Small intestine (tissue), 7 donors: Measurements from ENCODE around the gene CSH2. TPM values are rescaled to one million over a fixed set of nuclear protein-coding genes. Genes with fewer than 3 reads are reported as not detected.

Source experiments
- DNase-seq, 2 donors: peaks; one replicate each; pipeline versions ENCODE4 v3.0.0 to v3.0.0-alpha.2; 2013
- FAIRE-seq: peaks from 2 replicates; lab custom pipeline; 2012; peaks lifted over from hg19 to GRCh38; lab: Jason Lieb, UNC
- H3K27ac ChIP-seq, 3 donors: one replicate each; pipeline ENCODE4 v1.5.1; 2013; ENCODE audit warnings: low read length in 2 of 3, mild to moderate bottlenecking in 2 of 3, control low read depth in 1 of 3, inconsistent platforms in 1 of 3, low read depth in 1 of 3, moderate library complexity in 1 of 3
- H3K27me3 ChIP-seq, 3 donors: one replicate each; pipeline ENCODE4 v1.6.1; 2013; ENCODE audit warnings: low read length in 3 of 3, inconsistent platforms in 1 of 3; ENCODE audit not compliant: control insufficient read depth in 3 of 3, insufficient read depth in 3 of 3
- H3K36me3 ChIP-seq, 3 donors: one replicate each; pipeline ENCODE4 v1.6.1; 2013; ENCODE audit warnings: low read length in 3 of 3, inconsistent platforms in 1 of 3, low read depth in 1 of 3, mild to moderate bottlenecking in 1 of 3, moderate library complexity in 1 of 3; ENCODE audit not compliant: control insufficient read depth in 3 of 3, insufficient read depth in 2 of 3
- H3K4me1 ChIP-seq, 3 donors: one replicate each; pipeline ENCODE4 v1.6.1; 2013; ENCODE audit warnings: low read length in 2 of 3, inconsistent platforms in 1 of 3, low read depth in 1 of 3, mild to moderate bottlenecking in 1 of 3, moderate library complexity in 1 of 3; ENCODE audit not compliant: control insufficient read depth in 3 of 3, insufficient read depth in 2 of 3
- H3K4me3 ChIP-seq, 3 donors: one replicate each; pipeline ENCODE4 v1.5.1; 2013; ENCODE audit warnings: low read length in 3 of 3, control low read depth in 1 of 3, inconsistent platforms in 1 of 3, low read depth in 1 of 3, mild to moderate bottlenecking in 1 of 3, moderate library complexity in 1 of 3
- H3K9me3 ChIP-seq, 2 donors: one replicate each; pipeline ENCODE4 v1.6.1; 2013; ENCODE audit warnings: low read depth in 1 of 2, low read length in 1 of 2; ENCODE audit not compliant: control insufficient read depth in 2 of 2, insufficient read depth in 1 of 2
- WGBS, 3 donors: extraction: QIAGEN DNeasy Blood & Tissue Kit; methylation state at CpG; one replicate each; pipeline ENCODE4 v1.1.7; 2013; 5-methylcytosine and 5-hydroxymethylcytosine counted together
- polyA plus RNA-seq, 4 donors: library from polyadenylated mRNA; stranded (reverse) in 3 of 4; unstranded in 1 of 4; fragments of 200-250 nt in 3 of 4; fragments of 120-200 nt in 1 of 4; gene quantifications; one replicate each; pipeline versions ENCODE4 v1.2.1 to v1.2.3, GENCODE V29; 2013
- donor health status: healthy with polysubstance abuse.
- donor health status: control.
- donor health status: control.
- donor health status: Bipolar disorder and iron deficiency.
- donor health status: healthy.

Gene CSH2
- polyA plus RNA-seq, 4 donors, result 0.32 TPM; not detected in 3

GRCh38 chr17:63823659-63824331 is 49.7 kb downstream of the CSH2 start:
- peaks cover 23 to 56% (median 26%) of the 10 kb centered on the region in 3 donors for H3K36me3 ChIP-seq
- no peak overlapping the region for H3K27ac ChIP-seq
- no peak for DNase-seq

GRCh38 chr17:63822537-63822936 is 50.9 kb downstream of the CSH2 start:
- Histone ChIP-seq H3K4me3 (no peak overlapping the region), H3K27me3 (no peaks in the 10 kb centered on the region), H3K27ac (no peak overlapping the region), H3K36me3 (peaks cover 34 to 67% (median 37%) of the 10 kb centered on the region in 3 donors), H3K4me1 (peaks cover 0 to 14% (median 0%) of the 10 kb centered on the region in 3 donors), H3K9me3 (no peaks in the 10 kb centered on the region)
- FAIRE-seq (no peak), DNase-seq (no peak)

More at GRCh38 chr17:63823659-63824331, 49.7 kb downstream of the CSH2 start:
- no peak for FAIRE-seq
- Histone ChIP-seq H3K9me3 (no peaks in the 10 kb centered on the region), H3K4me3 (no peak overlapping the region), H3K27me3 (no peaks in the 10 kb centered on the region), H3K4me1 (peaks cover 0 to 22% (median 5%) of the 10 kb centered on the region in 3 donors)
- WGBS, 3 donors, result 91 to 93% (median 92%) methylated on average over 13 of the region's 13 CpGs

Other genes with a start within 250 kb of the CSH2 start
- gene LIMD2, start 173.6 kb downstream of the CSH2 start, polyA plus RNA-seq, result 10 to 100 TPM in 3 of 4 donors, 1 to 10 TPM in 1; 2.0 to 14.7 (median 12.5) TPM
- 10 to 100 TPM in 3 of 4 donors, 1 to 10 TPM in 1; 8.1 to 35.2 (median 13.3) TPM for gene STRADA, start 131.9 kb downstream of the CSH2 start, polyA plus RNA-seq
- gene CCDC47, start 100.1 kb downstream of the CSH2 start, polyA plus RNA-seq, result 100 to 1,000 TPM in 1 of 4 donors, 10 to 100 TPM in 3; 19.5 to 113 (median 60.1) TPM
- 100 to 1,000 TPM in 1 of 4 donors, 10 to 100 TPM in 3; 43.5 to 128 (median 51.6) TPM for gene DDX42, start 99.5 kb downstream of the CSH2 start, polyA plus RNA-seq
- gene PSMC5, start 46.2 kb downstream of the CSH2 start, polyA plus RNA-seq, result 100 to 1,000 TPM; 104 to 180 (median 144) TPM
- 10 to 100 TPM; 13.9 to 45.5 (median 19.7) TPM for gene FTSJ3, start 46.0 kb downstream of the CSH2 start, polyA plus RNA-seq
- gene SMARCD2, start 31.0 kb downstream of the CSH2 start, polyA plus RNA-seq, result 10 to 100 TPM; 44.0 to 95.3 (median 60.8) TPM
- not detected for gene GH2, start 8.3 kb upstream of the CSH2 start, polyA plus RNA-seq
- under 1 TPM in 1 of 4 donors, not detected in 3; 0.16 TPM for gene CSH1, start 22.9 kb upstream of the CSH2 start, polyA plus RNA-seq
- gene CSHL1, start 37.6 kb upstream of the CSH2 start, polyA plus RNA-seq, result not detected
- under 1 TPM in 1 of 4 donors, not detected in 3; 0.06 TPM for gene GH1, start 45.2 kb upstream of the CSH2 start, polyA plus RNA-seq
- gene CD79B, start 58.7 kb upstream of the CSH2 start, polyA plus RNA-seq, result 1 to 10 TPM in 3 of 4 donors, under 1 TPM in 1; 0.45 to 8.7 (median 3.1) TPM
- gene SCN4A, start 99.2 kb upstream of the CSH2 start, polyA plus RNA-seq, result under 1 TPM in 2 of 4 donors, not detected in 2; 0.38 to 0.46 TPM
- gene PRR29, start 124.7 kb upstream of the CSH2 start, polyA plus RNA-seq, result 1 to 10 TPM in 1 of 4 donors, under 1 TPM in 1, not detected in 2; 0.16 to 1.1 TPM
- 10 to 100 TPM in 3 of 4 donors, 1 to 10 TPM in 1; 4.5 to 40.1 (median 12.4) TPM for gene ICAM2, start 147.0 kb upstream of the CSH2 start, polyA plus RNA-seq